IMR-90 (cell line): ENCODE data around the gene SLIT3. TPM values are rescaled to one million over a fixed set of nuclear protein-coding genes. Genes with fewer than 3 reads are reported as not detected.

ENCODE experiments used
- ATAC-seq: fragments of 200-7000 bp; cut with Tn5 transposase; 2 replicates; pipeline ENCODE4 v1.9.1; 2020; ENCODE audit warnings: low read depth, mild to moderate bottlenecking, moderate library complexity
- BruUV-seq: library from RNA; stranded (reverse); fragments of 400-500 nt; replicated peaks from 2 replicates; lab custom pipeline; 2021; lab: Mats Ljungman, UMichigan
- CTCF ChIA-PET: fragments of 300-600 bp; formaldehyde crosslinking; extraction: SDS; loops from one replicate; lab custom pipeline; 2021; ENCODE audit warnings: antibody characterized with exemption; lab: Yijun Ruan, JAX
- POLR2A ChIA-PET: fragments of 300-600 bp; sonication (Branson Sonifier 250); formaldehyde crosslinking; loops from one replicate; lab custom pipeline; 2022; ENCODE audit warnings: antibody characterized with exemption; ENCODE audit not compliant: unreplicated experiment; lab: Charles Lee
- DNase-seq: peaks from one replicate; pipeline ENCODE4 v3.0.0; 2013
- H2AFZ ChIP-seq: replicated peaks from 2 replicates; pipeline ENCODE3; 2013; ENCODE audit warnings: low read length, mild to moderate bottlenecking; ENCODE audit not compliant: poor library complexity
- H2AK5ac ChIP-seq: 2 replicates; pipeline ENCODE4 v1.6.1; 2013; ENCODE audit warnings: low read depth, low read length, inconsistent platforms
- H2AK9ac ChIP-seq: replicated peaks from 2 replicates; pipeline ENCODE3; 2013; ENCODE audit warnings: mild to moderate bottlenecking, low read depth, low read length, moderate library complexity; ENCODE audit not compliant: poor library complexity
- H2BK120ac ChIP-seq: 2 replicates; pipeline ENCODE4 v1.6.1; 2013; ENCODE audit warnings: low read depth, low read length, inconsistent platforms
- H2BK15ac ChIP-seq: 3 replicates; pipeline ENCODE4 v1.6.1; 2013; ENCODE audit warnings: low read depth, low read length, inconsistent platforms
- H2BK20ac ChIP-seq: 2 replicates; pipeline ENCODE4 v1.6.1; 2013; ENCODE audit warnings: low read depth, mild to moderate bottlenecking, inconsistent platforms, low read length, moderate library complexity
- H2BK5ac ChIP-seq: 2 replicates; pipeline ENCODE4 v1.6.1; 2013; ENCODE audit warnings: mild to moderate bottlenecking, low read depth, low read length, inconsistent platforms; ENCODE audit not compliant: poor library complexity, severe bottlenecking
- H3K14ac ChIP-seq: replicated peaks from 2 replicates; pipeline ENCODE4 v1.6.1; 2013; ENCODE audit warnings: low read depth, low read length, inconsistent platforms
- H3K18ac ChIP-seq: 2 replicates; pipeline ENCODE4 v1.6.1; 2013; ENCODE audit warnings: low read depth, low read length, control low read depth
- H3K23ac ChIP-seq: 2 replicates; pipeline ENCODE4 v1.6.1; 2013; ENCODE audit warnings: low read depth, low read length, inconsistent platforms
- H3K27ac ChIP-seq: 2 replicates; pipeline ENCODE4 v1.5.1; 2013; ENCODE audit warnings: mild to moderate bottlenecking, control low read depth, low read length; ENCODE audit not compliant: insufficient read depth
- H3K27me3 ChIP-seq: 2 replicates; pipeline ENCODE4 v1.6.1; 2013; ENCODE audit warnings: low read length; ENCODE audit not compliant: control insufficient read depth, insufficient read depth
- H3K36me3 ChIP-seq: 2 replicates; pipeline ENCODE4 v1.6.1; 2013; ENCODE audit warnings: low read length, mixed read lengths; ENCODE audit not compliant: control insufficient read depth, insufficient read depth
- H3K4ac ChIP-seq: 2 replicates; pipeline ENCODE4 v1.6.1; 2013; ENCODE audit warnings: low read depth, low read length, inconsistent platforms
- H3K4me1 ChIP-seq: 2 replicates; pipeline ENCODE4 v1.6.1; 2013; ENCODE audit warnings: low read length, mixed read lengths; ENCODE audit not compliant: control insufficient read depth, insufficient read depth
- H3K4me2 ChIP-seq: 2 replicates; pipeline ENCODE4 v1.6.1; 2013; ENCODE audit warnings: low read depth, mild to moderate bottlenecking, control low read depth, low read length, moderate library complexity
- H3K4me3 ChIP-seq: 2 replicates; pipeline ENCODE4 v1.5.1; 2013; ENCODE audit warnings: low read depth, mild to moderate bottlenecking, control low read depth, low read length, moderate library complexity; ENCODE audit not compliant: insufficient read depth
- H3K56ac ChIP-seq: 2 replicates; pipeline ENCODE4 v1.6.1; 2013; ENCODE audit warnings: low read length, inconsistent platforms; ENCODE audit not compliant: insufficient read depth; ENCODE audit errors: extremely low read depth
- H3K79me1 ChIP-seq, 2 experiments: 2 replicates each; pipeline ENCODE4 v1.6.1; 2013; ENCODE audit warnings: low read length in 2 of 2, inconsistent platforms in 1 of 2, low read depth in 1 of 2
- H3K9ac ChIP-seq: 2 replicates; pipeline ENCODE4 v1.6.1; 2013; ENCODE audit warnings: low read depth, low read length, control low read depth
- H3K9me1 ChIP-seq: 2 replicates; pipeline ENCODE4 v1.6.1; 2013; ENCODE audit warnings: low read length, inconsistent platforms; ENCODE audit not compliant: insufficient read depth
- H3K9me3 ChIP-seq: 2 replicates; pipeline ENCODE4 v1.6.1; 2013; ENCODE audit warnings: low read length; ENCODE audit not compliant: control insufficient read depth, insufficient read depth
- H4K20me1 ChIP-seq: 2 replicates; pipeline ENCODE4 v1.6.1; 2013; ENCODE audit warnings: low read length, inconsistent platforms; ENCODE audit not compliant: insufficient read depth
- H4K5ac ChIP-seq: 2 replicates; pipeline ENCODE4 v1.6.1; 2013; ENCODE audit warnings: mild to moderate bottlenecking, low read depth, low read length, control low read depth
- H4K8ac ChIP-seq, 2 experiments: 2 replicates each; pipeline ENCODE4 v1.6.1; 2013; ENCODE audit warnings: low read depth in 2 of 2, low read length in 2 of 2, control low read depth in 1 of 2, inconsistent platforms in 1 of 2
- H4K91ac ChIP-seq: 2 replicates; pipeline ENCODE4 v1.6.1; 2013; ENCODE audit warnings: low read depth, low read length, inconsistent platforms; ENCODE audit not compliant: insufficient read depth
- BHLHE40 ChIP-seq: fragments of 150-350 bp; IDR thresholded peaks from 2 replicates; pipeline ENCODE4 v1.6.1; 2016; ENCODE audit warnings: mild to moderate bottlenecking, low read depth, low read length
- CEBPB ChIP-seq: IDR thresholded peaks from 2 replicates; pipeline ENCODE4 v1.6.1; 2012; ENCODE audit warnings: low read depth, low read length, improper control_type of control experiment
- CHD1 ChIP-seq: IDR thresholded peaks from 2 replicates; pipeline ENCODE4 v1.6.1; 2012; ENCODE audit warnings: low read depth, low read length, improper control_type of control experiment
- CTCF ChIP-seq: conservative IDR thresholded peaks from 2 replicates; pipeline ENCODE4 v1.5.1; 2012; ENCODE audit warnings: mild to moderate bottlenecking, low read depth, low read length, improper control_type of control experiment
- ELK1 ChIP-seq: fragments of 150-350 bp; IDR thresholded peaks from 2 replicates; pipeline ENCODE4 v1.6.1; 2016; ENCODE audit warnings: low read depth, mild to moderate bottlenecking, low read length, moderate library complexity, borderline replicate concordance
- FOS ChIP-seq: fragments of 150-350 bp; IDR thresholded peaks from 2 replicates; pipeline ENCODE4 v1.6.1; 2016; ENCODE audit warnings: low read depth, low read length
- MAFK ChIP-seq: IDR thresholded peaks from 2 replicates; pipeline ENCODE4 v1.6.1; 2012; ENCODE audit warnings: low read depth, low read length, improper control_type of control experiment
- MAZ ChIP-seq: IDR thresholded peaks from 2 replicates; pipeline ENCODE4 v1.6.1; 2012; ENCODE audit warnings: low read depth, mild to moderate bottlenecking, low read length, improper control_type of control experiment, moderate library complexity, borderline replicate concordance
- NFE2L2 ChIP-seq: fragments of 150-350 bp; IDR thresholded peaks from 2 replicates; pipeline ENCODE4 v1.6.1; 2016; ENCODE audit warnings: low read depth, mild to moderate bottlenecking, low read length
- POLR2A ChIP-seq: IDR thresholded peaks from 2 replicates; pipeline ENCODE4 v1.6.1; 2012; ENCODE audit warnings: mild to moderate bottlenecking, low read depth, low read length
- RAD21 ChIP-seq: IDR thresholded peaks from 2 replicates; pipeline ENCODE4 v1.6.1; 2012; ENCODE audit warnings: low read length, improper control_type of control experiment
- RCOR1 ChIP-seq: IDR thresholded peaks from 2 replicates; pipeline ENCODE4 v1.6.1; 2012; ENCODE audit warnings: mild to moderate bottlenecking, low read length, improper control_type of control experiment; ENCODE audit not compliant: insufficient replicate concordance
- RFX5 ChIP-seq: IDR thresholded peaks from 2 replicates; pipeline ENCODE4 v1.8.0; 2012; ENCODE audit warnings: low read depth, mild to moderate bottlenecking, low read length, moderate library complexity
- SMC3 ChIP-seq: fragments of 150-350 bp; IDR thresholded peaks from 2 replicates; pipeline ENCODE4 v1.6.1; 2016; ENCODE audit warnings: low read depth, mild to moderate bottlenecking, antibody characterized with exemption, low read length, moderate library complexity
- USF2 ChIP-seq: fragments of 150-350 bp; IDR thresholded peaks from 2 replicates; pipeline ENCODE4 v1.6.1; 2017; ENCODE audit warnings: mild to moderate bottlenecking, antibody characterized with exemption, low read length, low read depth
- WGBS, 2 experiments: methylation state at CpG; one replicate each; pipeline versions ENCODE4 v1.1.5 to v1.1.7; 2013; ENCODE audit warnings: missing lambda C conversion rate in 2 of 2; ENCODE audit not compliant: insufficient read length in 1 of 2; ENCODE audit errors: extremely low coverage in 2 of 2; 5-methylcytosine and 5-hydroxymethylcytosine counted together
- dilution Hi-C: fragments of 300-500 bp; cut with HindIII; formaldehyde crosslinking; loops from one replicate; pipeline ENCODE4 v1.14.3; 2018; ENCODE audit warnings: low sequenced_read_pairs; ENCODE audit not compliant: unreplicated experiment
- in situ Hi-C: fragments of 300-500 bp; cut with MboI; formaldehyde crosslinking; loops from 3 replicates; pipeline ENCODE4 v1.14.3; 2019; ENCODE audit warnings: low sequenced_read_pairs, inconsistent platforms, mixed read lengths
- intact Hi-C: fragments of 100-400 bp; cut with micrococcal nuclease; formaldehyde crosslinking; loops from 2 replicates; pipeline ENCODE4 v1.10.0; 2022
- polyA plus RNA-seq, 3 experiments: library from polyadenylated mRNA; depleted of rRNA; stranded (reverse); fragments of >200 nt; gene quantifications; 2 replicates each; pipeline ENCODE4 v1.2.3, GENCODE V29; 2012; ENCODE audit warnings: low replicate concordance in 1 of 3
- total RNA-seq: library from RNA; depleted of rRNA; stranded (reverse); fragments of >200 nt; gene quantifications from 2 replicates; pipeline ENCODE4 v1.2.3, GENCODE V29; 2012

SLIT3 gene
- total and polyA plus RNA-seq, 2 of the 4 experiments (the other 2 are of a cell fraction): 0.18 to 0.50 TPM

GRCh38 chr5:169098331-169099121, 202.4 kb downstream of the SLIT3 start:
- H3K56ac ChIP-seq: no peak overlapping the region
- no peak overlapping the region for H3K23ac ChIP-seq
- H3K4me1 ChIP-seq: no peaks in the 10 kb centered on the region
- H3K4me2 ChIP-seq: no peak overlapping the region
- DNase-seq (no peak), ATAC-seq (no peak)
- H2BK5ac ChIP-seq: no peak overlapping the region
- no peak overlapping the region for H3K9ac ChIP-seq
- dilution Hi-C loops (no loop called here), intact Hi-C loops (no loop called here), in situ Hi-C loops (no loop called here)
- H4K5ac ChIP-seq: no peak overlapping the region
- WGBS, 2 experiments: 60% methylated on average over 2 of the region's 12 CpGs; no CpG with 5 or more reads in 1 of the 2 experiments
- no peak overlapping the region for H3K4ac ChIP-seq
- no peak overlapping the region for H2AK5ac ChIP-seq
- ChIA-PET POLR2A (no interaction called here), CTCF (interaction anchor here (0.5 kb wide), 1 partner anchor 11 kb away, joined by 3 read pairs; no protein-coding TSS in a partner anchor)
- no peak overlapping the region for H2BK120ac ChIP-seq
- H3K18ac ChIP-seq: no peak overlapping the region
- no peak overlapping the region for H4K91ac ChIP-seq
- no peak overlapping the region for H2BK15ac ChIP-seq
- H3K9me1 ChIP-seq: no peaks in the 10 kb centered on the region
- H3K36me3 ChIP-seq: no peaks in the 10 kb centered on the region
- H3K79me1 ChIP-seq: no peaks in the 10 kb centered on the region
- BruUV-seq: no TSS peak
- peak overlapping the region; percentile 42 for H2AK9ac ChIP-seq
- no peak overlapping the region for H4K8ac ChIP-seq
- H3K14ac ChIP-seq: no peak overlapping the region
- H3K27ac ChIP-seq: no peak overlapping the region
- H4K20me1 ChIP-seq: no peaks in the 10 kb centered on the region
- H3K4me3 ChIP-seq: no peak overlapping the region
- no peak overlapping the region for H2AFZ ChIP-seq
- H2BK20ac ChIP-seq: no peak overlapping the region
- H3K9me3 ChIP-seq: peaks cover 5% of the 10 kb centered on the region; the same call in 1 of the 2 replicates
- no peaks in the 10 kb centered on the region for H3K27me3 ChIP-seq
- TF ChIP-seq CEBPB (no peak), MAZ (no peak), ELK1 (no peak), BHLHE40 (no peak), CHD1 (no peak), RCOR1 (no peak), POLR2A (no peak), NFE2L2 (no peak), MAFK (no peak), USF2 (no peak), SMC3 (no peak), RAD21 (no peak), RFX5 (no peak), FOS (no peak), CTCF (no peak)
